H1 (cell line): Measurements from ENCODE around the gene C5. TPM values are rescaled to one million over a fixed set of nuclear protein-coding genes. Genes with fewer than 3 reads are reported as not detected.

ENCODE experiments used
- CTCF ChIA-PET: fragments of 300-600 bp; sonication (Branson Sonifier 250); formaldehyde crosslinking; loops from one replicate; lab custom pipeline; 2021; ENCODE audit not compliant: partially characterized antibody; lab: Charles Lee
- POLR2A ChIA-PET: fragments of 300-600 bp; sonication (Branson Sonifier 250); formaldehyde crosslinking; loops from one replicate; lab custom pipeline; 2021; ENCODE audit warnings: inconsistent platforms; ENCODE audit not compliant: partially characterized antibody; lab: Charles Lee
- DNase-seq, 2 experiments: peaks; one replicate each; pipeline versions ENCODE4 v3.0.0 to v3.0.0-alpha.2; 2010 to 2022; ENCODE audit warnings: low spot score in 2 of 2, low read depth in 1 of 2, mixed read lengths in 1 of 2
- FAIRE-seq: peaks from 2 replicates; lab custom pipeline; 2011; peaks lifted over from hg19 to GRCh38; lab: Jason Lieb, UNC
- H2AFZ ChIP-seq: 2 replicates; pipeline ENCODE4 v1.8.1; 2012; ENCODE audit warnings: low read length, inconsistent platforms
- H2AK5ac ChIP-seq: 2 replicates; pipeline ENCODE4 v1.6.1; 2013; ENCODE audit warnings: low read depth, low read length
- H2BK120ac ChIP-seq: replicated peaks from 2 replicates; pipeline ENCODE3; 2013; ENCODE audit warnings: low read depth, low read length, inconsistent platforms
- H2BK12ac ChIP-seq: 2 replicates; pipeline ENCODE4 v1.6.1; 2013; ENCODE audit warnings: low read depth, low read length
- H2BK15ac ChIP-seq: 2 replicates; pipeline ENCODE4 v1.6.1; 2013; ENCODE audit warnings: low read length
- H2BK20ac ChIP-seq: 2 replicates; pipeline ENCODE4 v1.6.1; 2013; ENCODE audit warnings: low read length
- H2BK5ac ChIP-seq: 2 replicates; pipeline ENCODE4 v1.6.1; 2013; ENCODE audit warnings: low read depth, low read length
- H3K14ac ChIP-seq: 2 replicates; pipeline ENCODE4 v1.6.1; 2013; ENCODE audit warnings: inconsistent platforms; ENCODE audit not compliant: insufficient read length
- H3K18ac ChIP-seq: 2 replicates; pipeline ENCODE4 v1.6.1; 2013; ENCODE audit warnings: low read length; ENCODE audit errors: extremely low read depth
- H3K23ac ChIP-seq: 2 replicates; pipeline ENCODE4 v1.6.1; 2013; ENCODE audit warnings: inconsistent platforms; ENCODE audit not compliant: insufficient read length
- H3K23me2 ChIP-seq: 2 replicates; pipeline ENCODE4 v1.6.1; 2013; ENCODE audit warnings: low read depth, low read length
- H3K27ac ChIP-seq: 2 replicates; pipeline ENCODE4 v1.6.1; 2011; ENCODE audit warnings: low read depth, low read length, inconsistent platforms
- H3K27me3 ChIP-seq, 4 experiments: replicated peaks in 1 of 4; 1 replicate in 1 of 4; 2 replicates in 3 of 4; pipeline versions ENCODE4 v1.6.1 to v1.8.1; 2011 to 2013; ENCODE audit warnings: low read length in 3 of 4, mild to moderate bottlenecking in 3 of 4, inconsistent platforms in 2 of 4, mixed read lengths in 2 of 4, moderate library complexity in 1 of 4; ENCODE audit not compliant: control insufficient read depth in 3 of 4, insufficient read depth in 3 of 4; ENCODE audit errors: extremely low read depth in 1 of 4
- H3K36me3 ChIP-seq, 4 experiments: 2 replicates each; pipeline versions ENCODE4 v1.6.1 to v1.8.1; 2011 to 2013; ENCODE audit warnings: mild to moderate bottlenecking in 4 of 4, low read length in 3 of 4, moderate library complexity in 2 of 4, control low read depth in 1 of 4, inconsistent platforms in 1 of 4; ENCODE audit not compliant: insufficient read depth in 4 of 4, control insufficient read depth in 2 of 4
- H3K4ac ChIP-seq: replicated peaks from 2 replicates; pipeline ENCODE3; 2013; ENCODE audit warnings: low read length, low read depth, mixed read lengths, inconsistent platforms; ENCODE audit not compliant: insufficient read length
- H3K4me1 ChIP-seq, 4 experiments: replicated peaks in 1 of 4; 1 replicate in 1 of 4; 2 replicates in 3 of 4; pipeline versions ENCODE4 v1.6.1 to v1.8.1; 2011 to 2013; ENCODE audit warnings: low read length in 3 of 4, inconsistent platforms in 2 of 4, mixed read lengths in 1 of 4; ENCODE audit not compliant: insufficient read depth in 4 of 4, control insufficient read depth in 3 of 4
- H3K4me2 ChIP-seq, 2 experiments: 2 replicates each; pipeline versions ENCODE4 v1.6.1 to v1.8.1; 2011 to 2013; ENCODE audit warnings: low read depth in 2 of 2, low read length in 2 of 2, control low read depth in 1 of 2, inconsistent platforms in 1 of 2, mild to moderate bottlenecking in 1 of 2; ENCODE audit not compliant: insufficient read depth in 1 of 2
- H3K4me3 ChIP-seq, 4 experiments: fragments of 200-600, 300-600 bp in 1 of 4; sonication (generic), shearing (Covaris generic), sonication (Bioruptor Twin) in 1 of 4; 2 replicates each; pipeline versions ENCODE4 v1.5.1 to v1.8.1; 2011 to 2016; ENCODE audit warnings: low read length in 4 of 4, low read depth in 3 of 4, control low read depth in 2 of 4, inconsistent platforms in 2 of 4, mild to moderate bottlenecking in 2 of 4, mixed read lengths in 1 of 4, moderate library complexity in 1 of 4; ENCODE audit not compliant: insufficient read depth in 2 of 4; ENCODE audit errors: extremely low read depth in 1 of 4
- H3K56ac ChIP-seq: replicated peaks from 2 replicates; pipeline ENCODE3; 2013; ENCODE audit warnings: low read depth, mild to moderate bottlenecking, mixed read lengths, low read length, inconsistent platforms; ENCODE audit not compliant: insufficient read length
- H3K79me1 ChIP-seq: 2 replicates; pipeline ENCODE4 v1.6.1; 2013; ENCODE audit warnings: low read depth, low read length, control low read depth
- H3K79me2 ChIP-seq, 2 experiments: 2 replicates each; pipeline versions ENCODE4 v1.6.1 to v1.8.1; 2012 to 2013; ENCODE audit warnings: low read length in 2 of 2, mild to moderate bottlenecking in 2 of 2, inconsistent platforms in 1 of 2; ENCODE audit not compliant: insufficient read depth in 2 of 2, control insufficient read depth in 1 of 2
- H3K9ac ChIP-seq, 4 experiments: replicated peaks in 1 of 4; 1 replicate in 1 of 4; 2 replicates in 3 of 4; pipeline versions ENCODE4 v1.6.1 to v1.8.1; 2011 to 2013; ENCODE audit warnings: low read depth in 3 of 4, low read length in 3 of 4, control low read depth in 2 of 4, mild to moderate bottlenecking in 2 of 4, moderate library complexity in 2 of 4, inconsistent platforms in 1 of 4; ENCODE audit errors: extremely low read depth in 1 of 4
- H3K9me3 ChIP-seq, 2 experiments: 2 replicates each; pipeline versions ENCODE4 v1.6.1 to v1.8.1; 2012 to 2013; ENCODE audit warnings: mild to moderate bottlenecking in 2 of 2, moderate library complexity in 2 of 2, control low read depth in 1 of 2, inconsistent platforms in 1 of 2, low read depth in 1 of 2, low read length in 1 of 2, mixed read lengths in 1 of 2; ENCODE audit not compliant: insufficient read depth in 2 of 2
- H4K20me1 ChIP-seq, 2 experiments: replicated peaks in 1 of 2; 2 replicates each; pipeline versions ENCODE3 to v1.8.1; 2011 to 2013; ENCODE audit warnings: inconsistent platforms in 2 of 2, low read length in 2 of 2, mild to moderate bottlenecking in 1 of 2; ENCODE audit not compliant: insufficient read depth in 2 of 2, control insufficient read depth in 1 of 2
- H4K5ac ChIP-seq: 2 replicates; pipeline ENCODE4 v1.6.1; 2013; ENCODE audit warnings: low read length, low read depth, mixed read lengths, inconsistent platforms; ENCODE audit not compliant: insufficient read length
- H4K8ac ChIP-seq: 2 replicates; pipeline ENCODE4 v1.8.0; 2013; ENCODE audit warnings: mild to moderate bottlenecking, moderate library complexity, low read length, inconsistent platforms; ENCODE audit not compliant: insufficient read depth; ENCODE audit errors: extremely low read depth
- H4K91ac ChIP-seq: replicated peaks from 2 replicates; pipeline ENCODE3; 2013; ENCODE audit warnings: low read length, mixed read lengths, inconsistent platforms; ENCODE audit not compliant: insufficient read length
- MAX ChIP-seq: IDR thresholded peaks from 2 replicates; pipeline ENCODE4 v1.6.1; 2012; ENCODE audit warnings: inconsistent platforms
- POU5F1 ChIP-seq: IDR thresholded peaks from 2 replicates; pipeline ENCODE4 v1.6.1; 2011; ENCODE audit warnings: low read depth, mild to moderate bottlenecking, low read length, moderate library complexity
- WGBS, 2 experiments: shearing (Covaris generic) in 1 of 2; methylation state at CpG; one replicate each; pipeline versions ENCODE4 v1.1.6 to v1.1.7; 2013 to 2015; ENCODE audit warnings: low lambda C conversion rate in 2 of 2, mixed read lengths in 2 of 2, inconsistent platforms in 1 of 2, low coverage in 1 of 2, missing lambda C conversion rate in 1 of 2; ENCODE audit not compliant: insufficient replicate concordance in 2 of 2, insufficient coverage in 1 of 2, insufficient read length in 1 of 2; ENCODE audit errors: extremely low coverage in 1 of 2, missing lambda C conversion rate in 1 of 2; 5-methylcytosine and 5-hydroxymethylcytosine counted together
- polyA plus RNA-seq, 7 experiments: library from polyadenylated mRNA; depleted of rRNA in 3 of 7; stranded (reverse) in 5 of 7; unstranded in 2 of 7; fragments of >200 nt in 5 of 7; fragments of 200-250 nt in 2 of 7; gene quantifications; 1 replicate in 5 of 7; 2 replicates in 1 of 7; 4 replicates in 1 of 7; pipeline versions ENCODE4 v1.2.1 to v1.2.3, GENCODE V29; 2011 to 2013; ENCODE audit warnings: missing spikeins in 2 of 7, mixed read lengths in 2 of 7
- total RNA-seq: library from RNA; stranded (reverse); fragmentation: NEBNext Ultra II Directional; extraction: Animal tissue kit (Norgen Biotek cat#: 25700); gene quantifications from 2 replicates; pipeline ENCODE4 v1.2.1, GENCODE V29; 2021

C5 gene
- total and polyA plus RNA-seq, 2 of the 8 experiments (the other 6 are each of a cell fraction or from before 2014, with no cell fraction given) = 0.24 to 0.35 TPM

GRCh38 chr9:120915854-120916470 lies 134.1 kb downstream of the C5 start:
- Histone ChIP-seq H2BK120ac (no peak overlapping the region), H4K8ac (no peak overlapping the region), H3K14ac (no peak overlapping the region), H3K36me3 (no peaks in the 10 kb centered on the region), H3K18ac (no peak overlapping the region), H2BK5ac (no peak overlapping the region), H3K27me3 (no peaks in the 10 kb centered on the region; a peak in 1 of 7 replicates), H4K20me1 (no peaks in the 10 kb centered on the region), H3K4ac (no peak overlapping the region), H3K4me2 (no peak overlapping the region), H3K23me2 (no peaks in the 10 kb centered on the region), H2AFZ (no peak overlapping the region), H3K23ac (no peak overlapping the region), H3K9me3 (no peaks in the 10 kb centered on the region), H2AK5ac (no peak overlapping the region), H3K56ac (no peak overlapping the region), H3K79me1 (no peaks in the 10 kb centered on the region), H3K4me1 (peaks cover 0 to 12% (median 8%) of the 10 kb centered on the region in 4 experiments; a peak in 5 of 7 replicates), H2BK15ac (no peak overlapping the region), H3K4me3 (no peak overlapping the region), H3K9ac (no peak overlapping the region), H4K91ac (no peak overlapping the region), H3K27ac (no peak overlapping the region), H3K79me2 (no peaks in the 10 kb centered on the region), H4K5ac (no peak overlapping the region), H2BK20ac (no peak overlapping the region), H2BK12ac (no peak overlapping the region)
- WGBS, 2 experiments = 84% methylated on average over 5 of the region's 5 CpGs; no CpG with 5 or more reads in 1 of the 2 experiments
- FAIRE-seq (no peak), DNase-seq (no peak)
- POLR2A ChIA-PET = interaction anchor here (0.7 to 2.5 kb wide), 4 partner anchors 9 to 59 kb away, joined by 3 to 7 read pairs (median 4); no protein-coding TSS in a partner anchor
- TF ChIP-seq MAX (no peak), POU5F1 (no peak)
- CTCF ChIA-PET = interaction anchor here (0.7 to 2.4 kb wide), 12 partner anchors 10 to 428 kb away, joined by 3 to 12 read pairs (median 6); partner anchors contain the start of gene TRAF1
